Measurements from ENCODE around the gene FKBP15.

DNA sequence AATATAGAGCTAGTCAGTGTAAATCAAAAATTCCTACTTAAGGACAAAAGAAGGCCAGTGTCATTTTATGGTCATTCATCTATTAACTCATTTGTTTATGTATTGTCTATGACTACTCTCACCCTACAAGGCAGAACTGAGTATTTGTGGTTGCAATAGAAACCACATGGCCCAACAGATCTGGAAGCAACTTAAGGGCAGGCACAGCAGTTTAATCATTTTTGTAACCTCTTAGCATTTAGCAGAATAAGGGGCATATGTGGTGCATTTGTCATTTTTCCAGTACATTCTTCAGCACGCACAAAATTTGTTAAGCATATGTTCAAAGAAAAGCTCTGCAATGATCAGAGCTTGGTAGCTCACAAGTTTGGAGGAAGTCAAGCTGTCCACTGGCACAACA, 1.1 kb downstream of the FKBP15 start:
- TF ChIP-seq, protein P1, sequence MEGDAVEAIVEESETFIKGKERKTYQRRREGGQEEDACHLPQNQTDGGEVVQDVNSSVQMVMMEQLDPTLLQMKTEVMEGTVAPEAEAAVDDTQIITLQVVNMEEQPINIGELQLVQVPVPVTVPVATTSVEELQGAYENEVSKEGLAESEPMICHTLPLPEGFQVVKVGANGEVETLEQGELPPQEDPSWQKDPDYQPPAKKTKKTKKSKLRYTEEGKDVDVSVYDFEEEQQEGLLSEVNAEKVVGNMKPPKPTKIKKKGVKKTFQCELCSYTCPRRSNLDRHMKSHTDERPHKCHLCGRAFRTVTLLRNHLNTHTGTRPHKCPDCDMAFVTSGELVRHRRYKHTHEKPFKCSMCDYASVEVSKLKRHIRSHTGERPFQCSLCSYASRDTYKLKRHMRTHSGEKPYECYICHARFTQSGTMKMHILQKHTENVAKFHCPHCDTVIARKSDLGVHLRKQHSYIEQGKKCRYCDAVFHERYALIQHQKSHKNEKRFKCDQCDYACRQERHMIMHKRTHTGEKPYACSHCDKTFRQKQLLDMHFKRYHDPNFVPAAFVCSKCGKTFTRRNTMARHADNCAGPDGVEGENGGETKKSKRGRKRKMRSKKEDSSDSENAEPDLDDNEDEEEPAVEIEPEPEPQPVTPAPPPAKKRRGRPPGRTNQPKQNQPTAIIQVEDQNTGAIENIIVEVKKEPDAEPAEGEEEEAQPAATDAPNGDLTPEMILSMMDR (IDR thresholded peaks at IDR 0.05; ENCODE audit: low read depth, low read length): no peak
- peak; percentile 91 for TF ChIP-seq EZH2phosphoT487 (IDR thresholded peaks at IDR 0.05; ENCODE audit: low read depth)
